HG03439 (cell line): ENCODE data around the gene FBXO34.
"Not testable (repeated sequence)": the region's sequence is repeated elsewhere in the genome, so short reads cannot be mapped to it uniquely, and the experiment has no call there.

Source experiments
- ATAC-seq: cut with Tn5 transposase; IDR thresholded peaks from one replicate; pipeline ENCODE4 v1.9.1; 2021; ENCODE audit warnings: mild to moderate bottlenecking, moderate library complexity; ENCODE audit not compliant: unreplicated experiment

The FBXO34 gene

GRCh38 chr14:55340482-55340881 lies 69.3 kb downstream of the FBXO34 start:
- ATAC-seq, result no peak

DNA sequence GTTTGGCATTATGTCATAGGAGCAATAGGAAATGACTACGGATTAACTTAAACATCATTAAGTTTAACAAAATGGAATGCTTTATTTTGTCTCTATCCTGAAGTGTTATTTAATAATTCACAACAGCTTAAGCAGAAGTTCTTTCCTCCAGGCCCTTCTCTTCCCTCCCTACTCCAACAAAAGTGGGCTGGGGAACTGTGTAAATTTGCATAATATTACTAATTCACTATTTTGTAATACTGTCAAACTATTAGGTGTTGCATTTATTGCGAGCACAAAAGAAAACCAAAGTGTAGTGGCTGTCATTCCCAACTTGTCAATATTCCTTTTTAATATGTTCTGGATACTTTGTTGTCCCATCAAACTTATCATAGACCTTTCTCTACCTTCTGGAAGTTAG lies 70.6 kb downstream of the FBXO34 start:
- ATAC-seq, result no peak

DNA sequence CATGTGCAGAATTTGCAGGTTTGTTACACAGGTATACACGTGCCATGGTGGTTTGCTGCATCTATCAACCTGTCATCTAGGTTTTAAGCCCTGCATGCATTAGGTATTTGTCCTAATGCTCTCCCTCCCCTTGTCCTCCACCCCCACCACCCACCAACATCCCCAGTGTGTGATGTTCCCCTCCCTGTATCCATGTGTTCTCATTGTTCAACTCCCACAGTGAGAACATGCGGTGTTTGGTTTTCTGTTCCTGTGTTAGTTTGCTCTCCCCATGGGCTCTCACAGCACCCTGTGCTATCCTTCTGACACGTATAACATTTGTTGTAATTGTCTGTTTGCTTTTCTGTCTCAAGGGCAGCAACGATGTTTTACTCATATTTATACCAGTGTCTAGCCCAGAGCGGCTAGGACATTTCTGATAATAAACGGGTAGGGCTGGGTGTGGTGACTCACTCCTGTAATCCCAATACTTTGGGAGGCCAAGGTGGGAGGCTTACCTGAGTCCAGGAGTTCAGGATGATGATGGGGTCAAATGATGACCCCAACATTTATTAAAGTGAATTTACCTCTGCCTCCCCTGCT lies 73.5 kb downstream of the FBXO34 start:
- not testable (repeated sequence) for ATAC-seq

- no peak for ATAC-seq
Measured at GRCh38 chr14:55347040-55347439, 75.8 kb downstream of the FBXO34 start.

DNA sequence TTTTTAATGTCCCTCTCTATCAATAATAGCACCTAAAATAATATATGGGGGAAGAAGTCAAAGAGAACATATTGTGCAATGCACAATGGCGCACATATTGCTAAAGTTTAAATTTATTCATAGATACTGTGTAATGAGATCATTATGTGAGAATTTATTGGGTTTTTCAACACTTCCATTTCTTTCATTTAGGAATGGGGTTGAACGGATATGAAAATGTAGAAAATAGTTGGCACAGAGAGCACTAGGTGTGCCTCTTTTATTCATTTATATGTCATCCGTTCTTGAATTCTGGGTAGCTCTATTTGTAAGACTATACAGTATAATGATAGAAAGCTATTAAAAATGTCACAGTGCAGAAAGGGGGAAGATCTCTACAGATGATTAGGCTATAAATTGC lies 76.5 kb downstream of the FBXO34 start:
- ATAC-seq, result no peak

GRCh38 chr14:55348766-55349453 lies 77.7 kb downstream of the FBXO34 start:
- ATAC-seq, result no peak

GRCh38 chr14:55349565-55349964 lies 78.3 kb downstream of the FBXO34 start:
- no peak for ATAC-seq

GRCh38 chr14:55350461-55350860 lies 79.2 kb downstream of the FBXO34 start:
- ATAC-seq, result no peak

DNA sequence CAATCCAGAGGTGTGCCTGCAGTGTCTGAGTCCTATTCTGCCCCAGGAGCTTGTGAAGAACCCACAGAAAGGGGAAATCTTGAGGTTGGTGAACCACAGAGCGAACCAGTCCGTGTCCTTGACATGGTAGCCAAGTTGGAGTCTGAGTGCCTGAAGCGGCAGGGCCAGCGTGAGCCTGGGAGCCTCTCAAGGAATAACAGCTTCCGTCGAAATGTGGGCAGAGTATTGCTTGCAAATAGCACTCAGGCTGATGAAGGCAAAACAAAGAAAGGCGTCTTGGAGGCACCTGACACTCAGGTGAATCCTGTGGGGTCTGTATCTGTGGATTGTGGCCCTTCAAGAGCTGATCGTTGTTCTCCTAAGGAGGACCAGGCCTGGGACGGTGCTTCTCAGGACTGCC lies 79.9 kb downstream of the FBXO34 start:
- ATAC-seq, result no peak

DNA sequence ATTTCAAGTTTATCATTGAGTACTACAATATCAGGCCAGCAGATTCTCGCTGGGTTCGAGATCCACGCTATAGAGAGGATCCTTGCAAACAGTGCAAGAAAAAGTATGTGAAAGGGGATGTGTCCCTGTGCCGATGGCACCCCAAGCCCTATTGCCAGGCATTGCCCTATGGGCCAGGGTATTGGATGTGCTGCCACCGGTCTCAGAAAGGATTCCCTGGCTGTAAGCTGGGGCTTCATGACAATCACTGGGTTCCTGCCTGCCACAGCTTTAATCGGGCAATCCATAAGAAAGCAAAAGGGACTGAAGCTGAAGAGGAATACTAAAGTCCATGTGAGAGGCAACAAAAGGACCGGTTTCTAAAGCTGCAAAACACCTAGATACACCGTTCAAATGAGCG lies 81.0 kb downstream of the FBXO34 start:
- no peak for ATAC-seq

DNA sequence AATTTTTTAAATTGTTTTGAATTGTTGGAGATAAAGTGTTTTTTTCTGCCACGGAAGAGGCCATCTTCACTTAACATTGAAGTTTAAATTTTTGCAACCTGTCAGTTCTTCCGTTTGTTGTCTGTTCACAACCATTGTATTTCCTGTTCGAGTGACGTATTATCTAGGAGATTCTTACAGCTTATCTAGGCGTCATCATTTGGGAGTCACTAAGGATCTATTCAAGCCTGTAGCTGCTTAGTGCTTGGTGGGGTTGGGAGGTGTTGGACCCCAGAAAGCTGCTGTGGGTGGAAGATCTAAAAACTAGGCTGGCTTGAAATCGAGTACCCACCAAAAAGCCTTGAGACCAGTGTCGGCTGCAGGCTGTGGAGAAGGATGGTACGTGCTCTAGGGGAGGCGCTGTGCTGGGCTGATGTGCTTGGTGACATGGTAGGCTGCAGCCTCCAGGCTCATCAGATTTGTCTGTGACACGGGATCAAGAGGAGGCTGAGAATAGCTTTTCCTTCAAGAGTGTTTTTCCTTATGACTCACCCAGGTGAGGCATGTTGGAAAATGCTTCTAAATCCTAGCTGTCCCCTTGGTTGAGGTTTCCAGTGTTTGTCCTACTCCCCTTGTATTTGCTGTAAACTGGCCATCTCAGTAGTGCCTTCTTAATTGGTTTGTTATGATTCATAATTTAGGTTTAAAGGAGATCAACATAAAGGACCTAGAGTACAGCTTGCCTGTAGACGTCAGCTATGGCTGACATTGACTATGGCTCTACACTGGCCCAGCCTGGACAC lies 82.7 kb downstream of the FBXO34 start:
- ATAC-seq, result no peak

DNA sequence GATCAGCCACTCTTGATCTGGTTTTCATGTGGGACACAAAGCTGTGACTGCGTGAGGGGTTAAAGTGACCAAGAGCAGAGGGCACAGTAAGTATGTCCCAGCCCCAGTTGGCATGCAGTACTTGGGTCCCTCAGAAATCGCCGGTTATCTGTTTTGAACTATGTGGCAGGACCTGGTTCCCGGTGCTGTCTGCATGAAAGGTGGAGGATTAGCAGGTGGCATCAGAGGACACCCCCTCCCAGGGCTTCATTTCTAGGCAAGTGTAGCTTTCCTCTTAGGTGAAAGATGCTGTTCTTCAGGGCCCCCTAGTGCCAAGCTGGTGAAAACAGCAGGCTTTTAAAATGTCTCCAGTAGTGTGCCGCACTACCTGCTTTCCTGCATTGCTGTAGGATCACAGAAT lies 83.3 kb downstream of the FBXO34 start:
- no peak for ATAC-seq

DNA sequence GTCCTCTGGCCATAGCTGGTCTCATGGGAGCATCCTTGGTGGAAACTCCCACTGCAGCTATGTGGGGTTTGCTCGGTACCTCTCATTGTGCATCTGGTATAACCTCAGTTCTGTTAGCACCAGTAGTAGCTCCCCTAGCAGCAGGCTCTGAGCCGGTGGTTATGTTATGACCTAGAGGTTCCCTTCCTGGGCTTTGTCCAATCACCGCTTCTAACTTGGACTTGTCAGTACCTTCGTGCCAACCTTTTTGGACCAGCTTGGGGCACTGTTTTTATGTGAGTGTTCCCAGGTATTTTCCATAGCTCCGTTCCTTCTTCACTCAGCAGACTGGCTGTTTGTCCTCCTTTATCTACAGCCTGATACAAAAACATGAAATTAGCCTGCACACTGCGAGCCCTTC lies 84.7 kb downstream of the FBXO34 start:
- ATAC-seq, result no peak

GRCh38 chr14:55356913-55357312 lies 85.7 kb downstream of the FBXO34 start:
- no peak for ATAC-seq

DNA sequence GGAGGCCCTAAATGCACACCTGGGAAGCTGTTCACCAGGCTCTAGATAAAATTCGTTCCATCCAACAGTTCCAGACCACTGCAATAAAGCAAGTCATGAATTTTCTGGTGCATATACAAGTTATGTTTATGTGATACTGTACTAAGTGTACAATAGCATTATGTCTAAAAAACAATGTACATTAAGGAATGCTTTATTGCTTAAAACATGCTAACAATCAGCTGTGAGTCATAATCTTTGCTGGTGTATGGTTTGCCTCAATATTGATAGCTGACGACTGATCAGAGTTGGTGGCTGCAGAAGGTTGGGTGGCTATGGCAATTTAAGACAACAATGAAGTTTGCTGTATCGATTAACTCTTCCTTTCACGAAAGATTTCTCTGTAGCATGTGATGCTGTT lies 88.1 kb downstream of the FBXO34 start:
- no peak for ATAC-seq

GRCh38 chr14:55361190-55361589 lies 90.0 kb downstream of the FBXO34 start:
- ATAC-seq, result no peak

GRCh38 chr14:55366271-55366670 lies 95.0 kb downstream of the FBXO34 start:
- ATAC-seq, result no peak

- no peak for ATAC-seq
Measured at GRCh38 chr14:55370883-55371455, 99.7 kb downstream of the FBXO34 start.

GRCh38 chr14:55372423-55372822 lies 101.2 kb downstream of the FBXO34 start:
- no peak for ATAC-seq

GRCh38 chr14:55372825-55373224 lies 101.6 kb downstream of the FBXO34 start:
- no peak for ATAC-seq

DNA sequence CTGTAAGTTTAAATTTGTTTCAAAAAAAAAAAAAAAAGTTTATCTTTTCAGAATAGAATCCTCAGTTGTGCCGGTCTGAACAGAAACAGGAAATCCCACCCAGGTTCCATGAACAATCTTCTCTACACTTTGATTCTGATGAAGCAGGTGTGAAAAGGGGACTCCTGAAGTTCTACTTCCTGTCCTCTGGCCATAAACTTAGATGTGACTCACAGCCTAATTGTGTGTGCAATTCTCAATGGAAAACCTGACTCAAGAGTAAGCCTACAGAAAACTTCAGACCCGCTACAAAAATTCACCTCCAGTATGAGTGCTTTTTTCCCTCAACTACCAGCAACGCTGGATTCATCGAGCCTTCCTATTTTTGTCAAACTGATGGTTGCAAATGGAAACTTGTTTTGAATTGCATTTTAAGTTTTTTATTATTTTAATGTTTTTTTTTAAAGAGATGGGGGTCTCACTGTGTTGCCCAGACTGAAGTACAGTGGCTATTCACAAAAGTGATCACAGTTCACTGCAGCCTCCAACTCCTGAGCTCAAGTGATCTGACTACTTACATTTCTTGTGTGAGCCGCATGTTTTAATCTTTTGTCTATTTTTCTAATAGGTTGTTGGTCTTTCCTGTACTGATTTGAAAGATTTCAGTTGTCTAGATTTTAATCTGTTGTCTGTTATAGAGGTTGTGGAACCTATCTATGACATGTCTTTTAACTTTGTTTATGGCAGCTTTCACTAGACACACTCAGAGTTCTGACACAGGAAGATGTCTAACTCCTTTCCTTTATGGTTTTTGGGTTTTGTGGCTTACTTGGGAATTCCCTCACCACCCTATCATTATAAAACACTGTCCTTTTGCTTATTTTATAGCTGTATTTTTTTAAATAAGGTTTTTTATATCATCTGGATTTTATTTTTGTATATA lies 102.8 kb downstream of the FBXO34 start:
- no peak for ATAC-seq
